Activated naive CD8-positive, alpha-beta T cell treated with anti-CD3 and anti-CD28 coated beads for 36 hours (primary cell): Measurements from ENCODE around the gene PLXNB2. TPM values are rescaled to one million over a fixed set of nuclear protein-coding genes. Genes with fewer than 3 reads are reported as not detected.

Experiments
- DNase-seq: peaks from one replicate; pipeline ENCODE4 v3.0.0; 2021
- H3K27ac Mint-ChIP-seq: one replicate; pipeline ENCODE4 v1.8.0; 2022; ENCODE audit warnings: mild to moderate bottlenecking, moderate library complexity, mixed read lengths
- H3K27me3 Mint-ChIP-seq: one replicate; pipeline ENCODE4 v1.8.0; 2022; ENCODE audit warnings: mild to moderate bottlenecking, mixed read lengths
- H3K36me3 Mint-ChIP-seq: one replicate; pipeline ENCODE4 v1.8.0; 2021; ENCODE audit warnings: mild to moderate bottlenecking, mixed read lengths
- H3K4me1 Mint-ChIP-seq: one replicate; pipeline ENCODE4 v1.8.0; 2021; ENCODE audit warnings: mixed read lengths
- H3K4me3 Mint-ChIP-seq: one replicate; pipeline ENCODE4 v1.8.0; 2022; ENCODE audit warnings: mild to moderate bottlenecking, moderate library complexity, mixed read lengths
- H3K9me3 Mint-ChIP-seq: one replicate; pipeline ENCODE4 v1.8.0; 2022; ENCODE audit warnings: mixed read lengths
- total RNA-seq, 2 experiments: library from RNA; stranded (reverse); gene quantifications; one replicate each; pipeline ENCODE4 v1.2.3, GENCODE V29; 2021

The PLXNB2 gene
- total RNA-seq, 2 experiments from 2014 or later, result 16.1 to 16.8 TPM

GRCh38 chr22:50318698-50319411 is 11.4 kb upstream of the PLXNB2 start:
- DNase-seq, result no peak
- no peaks in the 10 kb centered on the region for H3K27me3 Mint-ChIP-seq
- H3K27ac Mint-ChIP-seq, result no peak overlapping the region
- no peaks in the 10 kb centered on the region for H3K36me3 Mint-ChIP-seq
- H3K4me3 Mint-ChIP-seq, result no peak overlapping the region
- peaks cover 8% of the 10 kb centered on the region for H3K4me1 Mint-ChIP-seq
- no peaks in the 10 kb centered on the region for H3K9me3 Mint-ChIP-seq

GRCh38 chr22:50318356-50318697 is 10.9 kb upstream of the PLXNB2 start:
- Mint-ChIP-seq H3K9me3 (no peaks in the 10 kb centered on the region), H3K27ac (no peak overlapping the region), H3K4me3 (no peak overlapping the region), H3K36me3 (no peaks in the 10 kb centered on the region), H3K27me3 (no peaks in the 10 kb centered on the region), H3K4me1 (peaks cover 10% of the 10 kb centered on the region)
- no peak for DNase-seq

GRCh38 chr22:50317674-50318073 is 10.2 kb upstream of the PLXNB2 start:
- H3K36me3 Mint-ChIP-seq, result no peaks in the 10 kb centered on the region
- DNase-seq, result no peak
- no peak overlapping the region for H3K27ac Mint-ChIP-seq
- no peaks in the 10 kb centered on the region for H3K27me3 Mint-ChIP-seq
- no peak overlapping the region for H3K4me3 Mint-ChIP-seq
- H3K9me3 Mint-ChIP-seq, result no peaks in the 10 kb centered on the region
- H3K4me1 Mint-ChIP-seq, result peaks cover 10% of the 10 kb centered on the region

- Mint-ChIP-seq H3K9me3 (no peaks in the 10 kb centered on the region), H3K4me3 (no peak overlapping the region), H3K27me3 (no peaks in the 10 kb centered on the region), H3K36me3 (no peaks in the 10 kb centered on the region), H3K4me1 (peaks cover 10% of the 10 kb centered on the region), H3K27ac (no peak overlapping the region)
- DNase-seq, result no peak
Measured at GRCh38 chr22:50317178-50317577, 9.7 kb upstream of the PLXNB2 start.

- Mint-ChIP-seq H3K36me3 (no peaks in the 10 kb centered on the region), H3K4me1 (peaks cover 10% of the 10 kb centered on the region), H3K27me3 (no peaks in the 10 kb centered on the region), H3K27ac (no peak overlapping the region), H3K4me3 (no peak overlapping the region), H3K9me3 (no peaks in the 10 kb centered on the region)
- DNase-seq, result no peak
Measured at GRCh38 chr22:50316114-50317065, 8.9 kb upstream of the PLXNB2 start.

GRCh38 chr22:50315289-50316113 is 8.1 kb upstream of the PLXNB2 start:
- Mint-ChIP-seq H3K27me3 (no peaks in the 10 kb centered on the region), H3K4me1 (peaks cover 10% of the 10 kb centered on the region), H3K36me3 (no peaks in the 10 kb centered on the region), H3K9me3 (no peaks in the 10 kb centered on the region), H3K4me3 (peak overlapping the region; percentile 88), H3K27ac (no peak overlapping the region)
- no peak for DNase-seq

GRCh38 chr22:50314455-50315288 is 7.2 kb upstream of the PLXNB2 start:
- H3K9me3 Mint-ChIP-seq, result no peaks in the 10 kb centered on the region

GRCh38 chr22:50314081-50314454 is 6.6 kb upstream of the PLXNB2 start:
- Mint-ChIP-seq H3K36me3 (no peaks in the 10 kb centered on the region), H3K9me3 (no peaks in the 10 kb centered on the region), H3K27me3 (no peaks in the 10 kb centered on the region), H3K27ac (peak overlapping the region; percentile 83), H3K4me3 (peak overlapping the region; percentile 88), H3K4me1 (peaks cover 10% of the 10 kb centered on the region)
- DNase-seq, result peak; percentile 29

More at GRCh38 chr22:50314455-50315288, 7.2 kb upstream of the PLXNB2 start:
- peak; percentile 82 for DNase-seq
- H3K27ac Mint-ChIP-seq, result peak overlapping the region; percentile 83
- H3K27me3 Mint-ChIP-seq, result no peaks in the 10 kb centered on the region
- H3K4me1 Mint-ChIP-seq, result peaks cover 10% of the 10 kb centered on the region
- H3K4me3 Mint-ChIP-seq, result peak overlapping the region; percentile 88
- H3K36me3 Mint-ChIP-seq, result no peaks in the 10 kb centered on the region

- H3K9me3 Mint-ChIP-seq, result no peaks in the 10 kb centered on the region
Measured at GRCh38 chr22:50313600-50313999, 6.2 kb upstream of the PLXNB2 start.

GRCh38 chr22:50313021-50313420 is 5.6 kb upstream of the PLXNB2 start:
- no peaks in the 10 kb centered on the region for H3K9me3 Mint-ChIP-seq
- no peak overlapping the region for H3K4me3 Mint-ChIP-seq
- H3K27ac Mint-ChIP-seq, result no peak overlapping the region
- no peaks in the 10 kb centered on the region for H3K36me3 Mint-ChIP-seq
- H3K4me1 Mint-ChIP-seq, result peaks cover 12% of the 10 kb centered on the region
- H3K27me3 Mint-ChIP-seq, result peaks cover 3% of the 10 kb centered on the region
- DNase-seq, result no peak

More at GRCh38 chr22:50313600-50313999, 6.2 kb upstream of the PLXNB2 start:
- no peak for DNase-seq
- Mint-ChIP-seq H3K4me1 (peaks cover 12% of the 10 kb centered on the region), H3K4me3 (peak overlapping the region; percentile 88), H3K36me3 (no peaks in the 10 kb centered on the region), H3K27ac (peak overlapping the region; percentile 83), H3K27me3 (peaks cover 3% of the 10 kb centered on the region)

- DNase-seq, result no peak
- H3K9me3 Mint-ChIP-seq, result no peaks in the 10 kb centered on the region
- H3K4me1 Mint-ChIP-seq, result peaks cover 12% of the 10 kb centered on the region
- H3K4me3 Mint-ChIP-seq, result no peak overlapping the region
- H3K36me3 Mint-ChIP-seq, result no peaks in the 10 kb centered on the region
- no peak overlapping the region for H3K27ac Mint-ChIP-seq
- peaks cover 3% of the 10 kb centered on the region for H3K27me3 Mint-ChIP-seq
Measured at GRCh38 chr22:50312371-50312770, 4.9 kb upstream of the PLXNB2 start.

- no peaks in the 10 kb centered on the region for H3K9me3 Mint-ChIP-seq
- no peak for DNase-seq
- H3K4me1 Mint-ChIP-seq, result peaks cover 12% of the 10 kb centered on the region
- no peak overlapping the region for H3K4me3 Mint-ChIP-seq
- peaks cover 3% of the 10 kb centered on the region for H3K27me3 Mint-ChIP-seq
- H3K27ac Mint-ChIP-seq, result no peak overlapping the region
- no peaks in the 10 kb centered on the region for H3K36me3 Mint-ChIP-seq
Measured at GRCh38 chr22:50311606-50312351, 4.3 kb upstream of the PLXNB2 start.

- no peak overlapping the region for H3K27ac Mint-ChIP-seq
- no peak overlapping the region for H3K4me3 Mint-ChIP-seq
- H3K36me3 Mint-ChIP-seq, result no peaks in the 10 kb centered on the region
Measured at GRCh38 chr22:50310949-50311444, 3.6 kb upstream of the PLXNB2 start.

More at GRCh38 chr22:50310949-50311444, 3.6 kb upstream of the PLXNB2 start:
- Mint-ChIP-seq H3K27me3 (peaks cover 7% of the 10 kb centered on the region), H3K9me3 (no peaks in the 10 kb centered on the region), H3K4me1 (peaks cover 16% of the 10 kb centered on the region)
- DNase-seq, result no peak
